NCI-H1694 (cell line): ENCODE measurements around the gene C1orf198.
A peak's percentile ranks its signal among the peaks of the same experiment; 100 is the strongest.

Experiments used
- DNase-seq: peaks from one replicate; lab custom pipeline; 2025; lab: John Stamatoyannopoulos, UW

C1orf198 gene

GRCh38 chr1:230892018-230892491 lies 23.7 kb upstream of the C1orf198 start:
- DNase-seq, result no peak

GRCh38 chr1:230891413-230891812 lies 23.1 kb upstream of the C1orf198 start:
- DNase-seq, result no peak

GRCh38 chr1:230884646-230885045 lies 16.3 kb upstream of the C1orf198 start:
- DNase-seq, result no peak

GRCh38 chr1:230883967-230884366 lies 15.6 kb upstream of the C1orf198 start:
- no peak for DNase-seq

- DNase-seq, result no peak
These were observed 11.5 kb upstream of the C1orf198 start for GRCh38 chr1:230879778-230880177.

- no peak for DNase-seq
These were observed 10.3 kb upstream of the C1orf198 start for GRCh38 chr1:230878591-230878990.

- no peak for DNase-seq
These were observed 9.7 kb upstream of the C1orf198 start for GRCh38 chr1:230877924-230878590.

GRCh38 chr1:230877146-230877923 lies 9.0 kb upstream of the C1orf198 start:
- DNase-seq, result no peak

- no peak for DNase-seq
These were observed 8.3 kb upstream of the C1orf198 start for GRCh38 chr1:230876660-230877059.

GRCh38 chr1:230875370-230875769 lies 7.0 kb upstream of the C1orf198 start:
- DNase-seq, result no peak

- DNase-seq, result no peak
These were observed 2.6 kb upstream of the C1orf198 start for GRCh38 chr1:230870916-230871315.

GRCh38 chr1:230869500-230869899 lies 1.2 kb upstream of the C1orf198 start:
- no peak for DNase-seq

- DNase-seq, result peak; percentile 100
These were observed 540 bp upstream of the C1orf198 start for GRCh38 chr1:230868736-230869385.

GRCh38 chr1:230867101-230867902 lies 1.0 kb downstream of the C1orf198 start:
- DNase-seq, result peak; percentile 98

- DNase-seq, result no peak
These were observed 1.9 kb downstream of the C1orf198 start for GRCh38 chr1:230866171-230867070.

- DNase-seq, result peak; percentile 87
These were observed 3.1 kb downstream of the C1orf198 start for GRCh38 chr1:230865062-230865817.

GRCh38 chr1:230864441-230864840 lies 3.9 kb downstream of the C1orf198 start:
- peak; percentile 100 for DNase-seq

GRCh38 chr1:230863449-230863848 lies 4.9 kb downstream of the C1orf198 start:
- no peak for DNase-seq

GRCh38 chr1:230861970-230862595 lies 6.2 kb downstream of the C1orf198 start:
- DNase-seq, result no peak

GRCh38 chr1:230861489-230861888 lies 6.8 kb downstream of the C1orf198 start:
- DNase-seq, result no peak
